SW 1271 (cell line): Measurements from ENCODE around the gene ARCN1.
A peak's percentile ranks its signal among the peaks of the same experiment; 100 is the strongest.

Experiments
- DNase-seq, 2 experiments: peaks; one replicate each; lab custom pipeline; 2025; lab: John Stamatoyannopoulos, UW

Gene ARCN1

GRCh38 chr11:118572061-118572980, at the start of gene ARCN1:
ARCN1 (plus strand) TSS chr11:118572409; CDS start chr11:118572548, 139 bp downstream.
- peak; percentile 4 to 70 for DNase-seq

GRCh38 chr11:118522571-118523072, 49.6 kb upstream of the ARCN1 start:
- peak in 1 of 2 experiments; percentile 21 for DNase-seq

GRCh38 chr11:118524356-118524755, 47.9 kb upstream of the ARCN1 start:
- DNase-seq, result no peak

GRCh38 chr11:118524757-118525470, 47.3 kb upstream of the ARCN1 start:
- DNase-seq, result no peak

- no peak for DNase-seq
Measured at GRCh38 chr11:118526688-118527087, 45.5 kb upstream of the ARCN1 start.

- DNase-seq, result no peak
Measured at GRCh38 chr11:118527109-118527508, 45.1 kb upstream of the ARCN1 start, which contains the start of gene TTC36. TTC36 (plus strand) TSS chr11:118527474; CDS start chr11:118527495, 21 bp downstream.

GRCh38 chr11:118528511-118528910, 43.7 kb upstream of the ARCN1 start:
- no peak for DNase-seq

- no peak for DNase-seq
Measured at GRCh38 chr11:118529584-118530175, 42.5 kb upstream of the ARCN1 start.

GRCh38 chr11:118530180-118530682, 42.0 kb upstream of the ARCN1 start:
- DNase-seq, result no peak

- peak in 1 of 2 experiments; percentile 32 for DNase-seq
Measured at GRCh38 chr11:118530683-118531596, 41.3 kb upstream of the ARCN1 start, which contains the start of gene TMEM25. TMEM25 (plus strand) TSS chr11:118531192; CDS start chr11:118531802, 610 bp downstream.

- DNase-seq, result no peak
Measured at GRCh38 chr11:118531597-118532084, 40.6 kb upstream of the ARCN1 start.

- no peak for DNase-seq
Measured at GRCh38 chr11:118532091-118532490, 40.1 kb upstream of the ARCN1 start.

- DNase-seq, result no peak
Measured at GRCh38 chr11:118532852-118533768, 39.1 kb upstream of the ARCN1 start.

- no peak for DNase-seq
Measured at GRCh38 chr11:118533769-118534729, 38.2 kb upstream of the ARCN1 start.

- DNase-seq, result no peak
Measured at GRCh38 chr11:118535261-118535660, 36.9 kb upstream of the ARCN1 start.

- no peak for DNase-seq
Measured at GRCh38 chr11:118536726-118537125, 35.5 kb upstream of the ARCN1 start.

GRCh38 chr11:118537409-118537980, 34.7 kb upstream of the ARCN1 start:
- no peak for DNase-seq
